Astrocyte of the hippocampus (primary cell): Measurements from ENCODE around the gene MYO16.
A peak's percentile ranks its signal among the peaks of the same experiment; 100 is the strongest.

Experiments
- DNase-seq: peaks from one replicate; pipeline ENCODE4 v3.0.0; 2011; ENCODE audit warnings: low read depth, low spot score

The MYO16 gene

DNA sequence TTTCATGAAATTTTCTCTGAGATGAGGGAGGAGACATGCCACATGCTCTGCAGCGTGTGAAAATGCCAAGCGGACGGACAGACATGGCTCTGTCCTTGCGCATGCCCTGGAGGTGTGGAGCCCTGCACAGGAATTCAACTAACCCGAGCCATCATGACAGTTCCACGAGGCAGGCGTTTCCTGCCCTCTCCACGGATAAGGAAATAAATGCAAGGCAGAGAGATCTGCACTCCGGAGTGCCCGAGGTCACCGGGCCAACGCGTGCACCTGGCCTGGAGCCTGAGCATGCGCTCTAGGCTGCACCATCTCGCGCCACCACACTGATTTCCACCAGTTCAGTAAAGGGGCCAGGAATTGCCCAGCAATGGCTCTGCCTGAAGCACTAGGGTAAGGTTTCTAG, 298.2 kb downstream of the MYO16 start:
- no peak for DNase-seq

DNA sequence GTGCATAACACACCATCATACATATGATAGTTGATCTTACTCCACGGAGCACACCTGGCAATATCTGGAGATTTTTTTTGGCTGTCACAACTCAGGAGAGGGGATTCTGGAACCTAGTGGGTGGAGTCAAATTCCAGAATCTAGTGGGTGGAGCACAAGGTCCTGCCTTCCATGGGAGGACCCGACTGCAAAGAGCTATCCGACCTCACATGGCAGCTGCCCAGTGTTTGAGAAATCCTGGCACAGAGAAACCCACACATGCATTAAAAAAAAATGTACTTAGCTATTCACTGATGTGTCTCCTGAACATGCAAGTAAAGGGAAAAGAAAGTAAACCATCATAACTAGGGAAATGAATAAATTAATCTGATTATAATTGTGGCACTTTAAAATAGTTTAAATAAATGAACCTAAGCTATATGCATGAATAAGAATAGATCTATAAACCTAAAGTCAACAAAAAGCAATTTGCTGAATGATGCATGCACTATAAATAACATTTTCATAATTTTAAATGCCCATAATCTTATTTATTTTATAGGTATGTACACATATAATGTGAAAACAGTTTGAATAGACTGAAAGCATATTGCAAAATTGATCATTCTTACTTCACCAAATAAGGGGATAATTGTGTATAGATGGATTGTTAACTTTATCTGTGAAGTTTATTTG, 300.3 kb downstream of the MYO16 start:
- no peak for DNase-seq

DNA sequence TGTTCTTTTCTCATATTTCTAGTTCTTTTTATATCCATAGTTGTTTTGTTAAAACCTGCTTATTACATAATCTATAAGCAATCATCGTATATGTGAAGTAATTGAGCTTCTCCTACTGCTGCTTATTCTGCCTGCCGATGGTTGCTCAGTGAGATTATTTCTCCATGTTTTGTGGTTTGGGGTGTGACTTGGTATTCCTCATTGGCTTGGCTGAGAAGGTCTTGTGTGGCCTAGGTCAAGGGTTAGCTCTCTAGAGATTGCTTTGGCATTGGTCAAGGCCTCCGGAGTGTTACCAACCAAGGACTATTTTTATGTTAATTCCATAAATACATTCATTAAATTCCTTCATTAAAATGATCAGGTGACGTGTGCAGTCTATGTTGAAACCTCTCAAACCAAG, 302.8 kb downstream of the MYO16 start:
- DNase-seq = no peak

DNA sequence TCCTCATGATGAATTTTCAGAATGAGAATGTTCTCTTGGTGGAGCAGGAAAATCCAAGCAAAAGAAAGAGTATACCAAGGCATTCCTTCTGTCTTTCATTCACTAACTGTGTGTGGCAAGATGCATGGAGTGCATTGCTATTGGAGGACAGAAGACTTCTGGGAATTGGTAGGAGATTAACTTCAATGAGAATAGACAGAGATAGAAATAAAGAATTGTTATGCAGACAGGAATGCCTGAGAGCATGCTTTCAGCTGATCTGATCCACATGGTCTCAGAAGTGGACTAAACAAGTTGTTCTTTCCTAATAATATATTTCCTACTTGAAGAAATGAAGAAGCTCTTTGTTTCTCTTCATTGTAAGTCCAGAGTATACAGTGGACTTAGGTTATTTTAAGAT, 303.6 kb downstream of the MYO16 start:
- no peak for DNase-seq

DNA sequence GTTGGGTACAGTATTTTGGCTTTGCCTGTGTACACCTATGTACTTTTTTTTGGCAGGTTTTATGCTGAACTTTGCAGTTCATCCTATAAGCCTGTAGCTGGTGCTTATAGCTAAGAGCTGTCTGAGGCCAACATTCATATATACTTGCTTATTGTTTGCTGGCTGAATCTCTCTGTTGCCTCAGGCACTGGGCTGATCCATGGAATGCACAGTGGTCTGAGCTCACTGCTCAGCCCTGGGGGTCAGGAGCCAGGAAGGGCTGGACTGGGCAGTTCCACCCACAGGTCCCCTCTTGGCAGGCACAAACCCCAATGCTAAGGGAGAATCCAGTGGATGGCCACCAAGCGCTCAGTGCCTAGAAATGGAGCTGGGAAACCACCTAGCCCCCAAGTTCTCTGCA, 308.7 kb downstream of the MYO16 start:
- no peak for DNase-seq

DNA sequence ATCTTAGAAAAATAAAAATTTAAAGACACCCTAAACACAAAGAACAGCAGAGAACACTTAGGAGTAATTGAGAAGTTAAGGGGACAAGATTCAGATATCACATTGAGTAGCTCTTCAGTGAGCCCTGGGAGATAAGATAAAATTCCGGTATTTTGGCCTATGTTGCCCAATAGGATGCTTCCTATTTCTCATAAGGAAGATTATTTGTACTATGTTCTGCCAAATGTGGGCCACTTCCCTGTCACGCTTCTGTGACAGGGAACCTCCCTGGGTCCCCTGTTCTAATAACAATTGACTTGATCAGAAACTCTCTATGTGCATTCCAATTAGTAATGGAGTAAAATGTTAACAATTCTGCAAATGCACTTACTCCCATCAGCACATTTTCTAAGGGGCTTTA, 310.7 kb downstream of the MYO16 start:
- DNase-seq = no peak

DNA sequence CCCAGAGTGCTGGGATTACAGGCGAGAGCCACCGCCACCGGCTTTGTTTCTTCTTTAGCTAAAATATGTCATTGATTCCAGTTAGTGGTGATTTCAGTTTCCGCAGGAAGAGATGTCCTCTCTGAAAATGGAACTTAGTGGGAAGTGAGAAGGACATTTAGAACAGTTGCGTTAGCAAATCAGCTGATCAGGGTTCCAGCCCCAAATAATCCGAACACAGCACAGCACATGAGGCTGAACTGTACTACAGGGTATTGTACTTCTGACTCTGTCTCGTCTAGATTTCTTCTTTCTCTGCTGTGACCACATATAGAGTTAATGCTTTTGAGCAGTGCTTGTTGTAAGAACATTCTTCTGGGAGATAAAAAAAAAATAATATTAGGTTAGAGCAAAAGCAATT, 314.4 kb downstream of the MYO16 start:
- DNase-seq = no peak

DNA sequence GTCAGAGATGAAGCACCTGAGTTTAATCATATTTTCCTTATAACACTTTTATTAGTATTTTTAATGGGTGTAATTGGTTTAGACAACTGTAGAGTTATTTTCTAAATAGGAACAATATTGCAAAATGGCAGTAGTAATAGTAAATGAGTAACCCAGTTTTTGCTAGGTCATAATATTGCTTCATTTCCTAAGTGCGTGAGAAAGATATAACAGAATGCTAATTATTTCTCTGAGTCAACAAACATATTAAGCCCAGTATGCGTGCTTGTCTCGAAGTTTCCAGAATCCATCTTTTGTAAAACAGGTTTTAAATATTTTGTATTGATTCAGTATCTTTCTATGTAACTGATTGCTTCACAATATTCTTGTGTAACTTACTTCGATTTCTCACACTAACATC, 315.3 kb downstream of the MYO16 start:
- DNase-seq = no peak

DNA sequence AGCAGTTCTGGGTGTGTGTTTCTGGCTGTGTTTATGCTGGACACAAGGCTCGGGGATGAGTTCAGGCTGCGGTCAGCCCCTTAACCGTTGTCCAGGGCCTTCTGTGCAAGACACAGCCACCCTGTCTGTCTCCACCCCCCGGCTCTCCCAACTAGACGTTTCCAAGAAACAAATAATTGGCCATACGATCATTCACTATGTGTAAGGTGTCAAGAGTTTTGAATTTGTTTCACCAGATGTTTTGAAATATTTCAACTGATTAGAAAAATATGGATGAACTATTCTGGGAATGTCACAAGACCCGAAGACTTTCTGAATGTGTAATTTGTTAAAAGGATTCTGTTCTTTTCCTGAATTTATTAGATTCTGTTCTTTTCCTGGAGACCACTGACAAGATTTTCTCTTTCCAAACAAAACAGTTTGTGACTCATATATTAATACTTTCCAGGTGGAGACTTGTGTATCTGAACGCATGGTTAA, 318.2 kb downstream of the MYO16 start:
- no peak for DNase-seq

DNA sequence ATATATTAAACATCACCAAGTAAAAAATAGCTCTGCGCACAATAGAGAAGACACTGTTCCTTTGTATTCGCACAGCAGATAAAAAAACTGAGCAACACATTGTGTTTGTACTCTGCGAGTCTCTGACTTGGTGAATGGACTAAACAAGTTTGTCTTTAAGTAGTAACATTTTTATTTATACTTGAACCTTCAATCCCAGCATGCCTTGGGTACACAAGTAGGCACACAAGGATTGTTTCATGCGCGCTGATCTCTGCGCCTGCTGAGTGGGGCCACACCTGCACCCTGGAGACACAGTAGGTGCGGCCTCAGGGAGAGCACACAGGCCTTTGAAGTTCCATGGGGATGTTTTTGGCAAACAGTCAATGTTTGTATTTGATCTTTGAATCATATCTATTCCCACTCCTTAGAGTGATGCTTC, 318.9 kb downstream of the MYO16 start:
- DNase-seq = no peak

DNA sequence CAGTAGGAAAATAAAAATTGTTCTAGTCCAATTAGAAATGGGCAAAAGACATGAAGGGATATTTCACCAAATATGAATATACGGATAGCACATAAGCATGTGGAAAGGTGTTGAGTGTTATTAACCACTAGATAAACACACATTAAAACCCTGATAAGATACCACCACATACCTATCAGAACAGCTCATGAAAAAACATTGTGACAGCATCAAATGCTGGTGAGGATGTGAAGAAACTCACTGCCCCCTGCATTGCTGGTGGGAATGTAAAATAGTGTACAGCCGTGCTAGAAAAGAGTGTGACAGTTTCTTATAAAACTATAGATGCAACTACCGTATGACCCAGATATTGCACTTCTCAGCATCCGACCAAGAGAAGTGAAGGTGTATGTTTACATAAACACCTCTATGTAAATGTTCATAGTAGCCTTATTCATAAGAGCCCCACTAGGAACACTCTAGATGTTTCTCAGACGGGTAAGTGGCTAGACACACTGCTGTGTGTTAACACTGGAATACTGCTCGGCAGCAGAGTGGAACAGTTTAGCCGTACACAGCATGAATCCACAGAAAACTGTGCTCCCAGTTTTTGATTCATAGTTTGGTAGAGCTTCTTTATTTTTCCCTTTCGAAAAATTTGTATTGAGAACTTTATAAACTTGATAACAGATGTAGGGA, 321.1 kb downstream of the MYO16 start:
- peak; percentile 25 for DNase-seq

DNA sequence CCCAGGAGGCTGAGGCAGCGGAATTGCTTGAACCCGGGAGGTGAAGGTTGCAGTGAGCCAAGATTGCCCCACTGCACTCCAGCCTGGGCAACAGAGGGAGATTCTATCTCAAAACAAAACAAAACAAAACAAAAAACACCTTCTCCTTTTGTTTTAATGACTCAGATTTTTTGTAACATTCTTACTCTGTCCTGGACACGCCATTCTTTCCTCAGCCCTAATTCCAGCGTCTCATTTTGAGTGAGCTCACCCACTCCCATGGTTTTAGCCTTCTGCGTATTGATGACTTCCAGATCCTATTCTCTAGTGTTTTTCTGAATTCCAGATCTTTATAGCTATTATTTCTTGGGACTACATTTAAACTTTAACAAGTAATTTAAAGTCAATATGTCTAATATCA, 326.3 kb downstream of the MYO16 start:
- no peak for DNase-seq

DNA sequence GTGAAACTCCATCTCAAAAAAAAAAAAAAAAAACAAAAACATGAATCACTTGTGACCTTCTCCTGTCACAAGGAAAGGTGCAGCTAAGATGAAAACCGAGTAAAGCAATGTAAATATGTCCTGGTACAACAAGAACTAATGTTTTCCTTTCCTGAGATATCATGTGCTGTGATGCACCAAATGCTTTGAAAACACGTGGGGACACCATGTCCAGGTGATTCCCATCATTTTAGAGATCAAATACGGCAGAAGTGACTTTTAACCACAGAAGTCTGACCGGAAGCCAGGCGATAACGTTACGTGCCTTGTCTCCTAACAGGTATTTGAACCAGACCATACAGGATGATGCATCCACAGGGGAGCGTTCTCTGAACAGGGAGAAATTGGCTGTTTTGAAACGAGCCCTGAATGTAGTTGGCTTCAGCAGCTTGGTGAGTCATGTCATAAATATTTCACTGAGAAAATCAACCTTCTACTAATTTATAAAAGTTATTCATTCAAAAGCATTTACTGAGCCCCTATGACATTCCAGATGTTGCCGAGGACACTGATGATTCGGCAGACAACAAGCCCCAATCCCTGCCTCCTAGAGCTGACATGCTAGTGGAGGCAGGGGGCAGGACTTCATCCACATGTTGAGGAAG, 328.1 kb downstream of the MYO16 start:
- DNase-seq = peak; percentile 85

DNA sequence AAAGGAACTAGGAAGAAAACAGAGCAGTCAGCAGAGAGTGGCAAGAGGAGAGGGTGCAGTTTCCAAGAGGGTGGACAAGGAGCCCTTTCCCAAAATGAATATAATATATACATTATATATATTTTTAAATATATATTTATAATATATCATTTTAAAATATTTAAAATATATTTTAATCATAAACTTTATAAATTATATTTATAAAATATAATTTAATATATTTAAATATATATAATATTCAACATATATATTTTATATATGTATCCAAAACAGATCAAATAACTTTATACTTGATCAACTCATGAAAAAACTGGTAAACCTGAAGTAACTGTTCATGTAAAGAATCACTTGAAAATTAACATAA, 328.6 kb downstream of the MYO16 start:
- no peak for DNase-seq

DNA sequence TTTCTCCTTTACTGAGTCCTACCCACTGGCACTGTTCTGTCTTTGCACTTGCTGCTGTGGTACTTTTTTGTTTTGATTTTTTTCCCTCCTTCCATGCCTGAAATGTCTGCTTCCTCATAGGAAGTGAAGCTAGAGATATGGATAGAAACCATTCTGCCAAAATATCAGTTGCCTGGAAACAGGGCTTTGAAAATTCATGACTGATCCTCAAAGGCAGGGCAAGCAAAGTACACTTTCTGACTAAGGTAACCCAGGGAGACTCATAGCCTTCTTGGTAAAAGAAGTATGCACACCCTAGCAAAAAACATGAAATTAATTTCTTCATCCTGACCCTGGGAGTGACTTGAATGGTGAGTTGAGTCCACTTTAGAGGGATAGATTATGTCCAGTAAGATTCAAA, 329.8 kb downstream of the MYO16 start:
- DNase-seq = no peak

DNA sequence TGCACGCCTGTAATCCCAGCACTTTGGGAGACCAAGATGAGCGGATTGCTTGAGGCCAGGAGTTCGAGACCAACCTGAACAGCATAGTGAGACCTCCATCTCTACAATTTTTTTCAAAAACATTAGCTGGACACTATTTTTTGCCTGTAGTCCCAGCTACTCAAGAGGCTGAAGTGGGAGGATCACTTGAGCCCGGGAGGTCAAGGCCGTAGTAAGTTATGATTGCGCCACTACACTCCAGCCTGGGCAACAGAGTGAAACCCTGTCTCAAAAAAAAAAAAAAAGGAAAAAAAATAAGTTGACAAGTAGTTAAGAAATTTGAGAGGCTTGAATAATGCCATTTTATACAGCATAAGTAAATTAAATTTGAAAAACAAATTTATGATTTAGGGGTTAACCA, 330.6 kb downstream of the MYO16 start:
- DNase-seq = no peak

DNA sequence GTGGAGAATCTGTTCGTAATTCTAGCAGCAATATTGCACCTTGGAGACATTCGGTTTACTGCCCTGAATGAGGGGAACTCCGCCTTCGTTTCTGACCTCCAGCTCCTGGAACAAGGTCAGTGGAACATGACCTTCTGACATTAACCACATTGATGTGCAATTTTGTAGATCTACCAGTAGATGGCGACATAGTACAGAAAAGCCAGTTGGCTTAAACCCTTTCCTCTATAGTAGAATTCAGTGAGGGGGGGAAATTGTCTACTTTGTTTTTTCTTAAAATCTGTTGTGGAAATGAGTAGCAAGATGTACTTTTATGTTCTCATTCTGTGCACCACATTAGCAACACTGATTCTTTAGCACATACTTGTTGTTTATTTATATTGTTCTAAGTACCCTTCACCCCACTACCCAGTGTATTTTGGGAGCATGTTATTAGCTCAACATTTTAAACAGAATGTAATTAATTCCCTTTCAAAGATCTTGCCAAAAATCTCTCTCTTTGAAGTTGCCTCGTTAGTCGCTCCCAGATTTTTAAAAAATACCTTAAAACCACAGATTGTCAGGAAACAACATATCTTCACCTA, 332.2 kb downstream of the MYO16 start:
- DNase-seq = peak; percentile 71

DNA sequence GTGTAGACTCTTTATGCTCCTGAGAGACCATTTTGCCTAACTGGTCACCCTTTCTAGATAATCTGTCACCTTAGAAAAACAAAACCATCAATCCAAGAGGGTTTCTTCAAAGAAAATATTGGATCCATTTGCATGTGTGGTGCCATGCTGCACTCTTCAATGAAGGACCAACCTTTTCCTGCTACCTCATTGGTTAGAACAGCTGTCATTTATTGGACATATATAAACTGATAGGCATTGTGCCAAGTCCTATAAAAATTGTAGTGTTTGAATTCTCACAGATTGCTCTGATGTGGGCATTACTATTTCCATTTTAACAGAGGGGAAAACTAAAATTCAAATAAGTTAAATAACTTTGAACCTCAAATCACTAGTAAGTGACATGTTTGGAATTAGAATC, 333.2 kb downstream of the MYO16 start:
- DNase-seq = no peak

DNA sequence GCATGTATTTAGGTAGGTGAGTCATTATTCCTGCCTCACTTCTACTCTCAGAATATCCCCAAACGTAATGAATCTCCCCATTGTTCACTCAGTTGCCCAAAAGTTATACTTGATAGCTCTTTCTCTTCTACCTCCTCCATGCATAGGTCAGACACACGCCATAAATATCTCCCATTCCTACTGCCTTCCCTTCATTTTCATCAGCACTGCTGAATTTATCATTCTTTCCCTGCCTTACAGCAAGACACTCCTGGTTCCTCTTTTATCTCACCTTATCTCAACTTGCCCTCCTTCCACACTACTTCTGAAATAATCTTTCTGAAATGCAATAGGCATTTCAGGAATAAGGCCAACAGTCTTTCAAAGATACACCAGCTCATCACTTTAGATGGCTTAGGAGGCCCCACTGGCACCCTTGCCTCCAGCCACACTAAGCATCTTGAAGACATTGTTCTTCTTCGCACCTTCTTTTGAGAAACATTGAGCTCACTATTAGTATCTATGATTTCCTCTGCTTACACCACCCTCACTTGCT, 333.9 kb downstream of the MYO16 start:
- DNase-seq = no peak

DNA sequence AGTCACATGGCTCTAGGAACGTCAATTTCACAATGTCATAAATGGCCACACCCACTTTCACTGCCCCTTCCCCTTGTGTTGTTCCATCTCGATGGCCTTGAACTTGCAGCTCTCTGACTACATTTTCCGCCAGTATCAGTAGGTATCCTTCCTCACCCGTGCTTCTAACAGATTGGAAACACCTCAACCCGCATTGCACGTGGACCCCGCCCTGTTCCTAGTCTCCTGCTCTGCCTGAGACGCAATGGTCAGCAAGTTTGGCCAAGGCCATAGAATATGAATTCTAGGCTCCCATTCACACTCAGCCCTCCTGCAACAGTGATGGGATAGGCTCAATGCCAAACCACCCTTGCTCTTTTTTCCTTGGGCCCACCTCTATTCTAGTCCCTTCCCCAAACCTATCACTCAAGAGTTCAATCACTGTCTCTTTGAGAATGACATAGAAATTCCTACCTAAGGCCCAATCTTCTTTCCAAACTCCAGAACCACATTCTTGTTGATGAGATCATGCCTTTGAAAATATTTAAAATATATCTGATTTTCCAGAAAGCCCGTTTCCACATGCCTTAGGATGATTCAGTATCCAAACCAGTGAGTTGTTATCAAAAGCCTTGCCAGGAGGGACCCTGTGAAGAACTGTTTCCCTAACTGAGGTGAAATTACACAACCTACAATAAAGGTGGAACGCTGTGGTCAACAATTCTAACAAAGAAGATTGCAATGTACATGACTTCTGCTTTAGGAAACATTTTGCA, 334.6 kb downstream of the MYO16 start:
- DNase-seq = peak; percentile 69

DNA sequence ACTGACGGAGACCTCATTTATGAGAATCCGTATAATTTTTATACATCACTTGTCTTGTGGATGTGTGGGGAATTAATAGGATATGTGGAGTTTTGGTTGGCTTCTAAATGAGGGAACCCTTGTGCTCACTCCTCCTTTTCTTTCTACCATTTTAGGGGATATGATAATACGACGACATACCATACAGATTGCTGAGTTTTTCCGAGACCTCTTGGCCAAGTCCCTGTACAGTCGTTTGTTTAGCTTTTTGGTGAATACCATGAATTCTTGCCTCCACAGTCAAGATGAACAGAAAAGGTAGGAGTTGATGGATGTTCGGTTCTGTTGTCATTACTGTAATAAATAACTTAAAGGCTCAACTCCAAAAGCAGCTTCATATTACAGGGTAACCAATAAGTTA, 335.2 kb downstream of the MYO16 start:
- DNase-seq = peak; percentile 38

DNA sequence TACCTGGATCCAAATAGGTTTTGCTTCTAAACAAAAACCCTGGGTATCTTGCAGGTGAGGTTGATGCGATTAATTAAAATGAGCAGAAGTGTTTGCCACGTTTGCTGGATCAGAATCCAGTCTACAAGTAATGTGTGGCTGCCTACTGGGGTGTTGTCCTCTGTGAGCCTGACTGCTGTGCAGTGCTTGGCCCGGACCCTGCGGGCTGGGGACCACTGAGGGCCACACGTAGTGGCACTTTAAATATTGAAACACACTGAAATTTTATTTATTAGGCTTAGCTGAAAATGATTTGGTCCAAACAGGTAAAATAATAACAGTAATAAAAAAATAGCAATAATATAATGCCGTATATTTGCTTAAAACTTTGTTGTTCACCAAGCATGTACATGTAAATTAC, 338.0 kb downstream of the MYO16 start:
- DNase-seq = no peak
